HCT116 (cell line): Measurements from ENCODE around the gene AK3. TPM values are rescaled to one million over a fixed set of nuclear protein-coding genes. Genes with fewer than 3 reads are reported as not detected.

Source experiments
- ATAC-seq: fragments of 200-7000 bp; cut with Tn5 transposase; 2 replicates; pipeline ENCODE4 v1.9.1; 2020; ENCODE audit warnings: mild to moderate bottlenecking, moderate library complexity
- BruUV-seq: library from RNA; stranded (reverse); fragments of 400-500 nt; replicated peaks from 2 replicates; lab custom pipeline; 2021; lab: Mats Ljungman, UMichigan
- CTCF ChIA-PET: fragments of 300-600 bp; sonication (Branson Sonifier 250); formaldehyde crosslinking; loops from one replicate; lab custom pipeline; 2021; ENCODE audit warnings: antibody characterized with exemption; lab: Charles Lee
- POLR2A ChIA-PET: fragments of 300-600, 350-600 bp; sonication (Branson Sonifier 250); formaldehyde crosslinking; loops from one replicate; lab custom pipeline; 2021; ENCODE audit warnings: antibody characterized with exemption; lab: Charles Lee
- RAD21 ChIA-PET, 2 experiments: fragments of 300-600 bp; sonication (Branson Sonifier 250); formaldehyde crosslinking; loops; one replicate each; lab custom pipeline; 2023; ENCODE audit warnings: low total read pairs in 2 of 2; ENCODE audit not compliant: uncharacterized antibody in 2 of 2, unreplicated experiment in 2 of 2, low non-redundant PET in 1 of 2; lab: Charles Lee
- DNase-seq: peaks from one replicate; pipeline ENCODE4 v3.0.0-alpha.2; 2010; ENCODE audit warnings: low read depth, low spot score
- H2AFZ ChIP-seq: fragments of 200-600 bp; shearing (Covaris generic), sonication (generic); 2 replicates; pipeline ENCODE4 v1.6.1; 2017; ENCODE audit warnings: low read depth, mixed run types, mixed read lengths, antibody characterized with exemption, low read length; ENCODE audit not compliant: poor library complexity, severe bottlenecking
- H3K27ac ChIP-seq: 2 replicates; pipeline ENCODE4 v1.5.1; 2012; ENCODE audit warnings: low read depth, low read length
- H3K27me3 ChIP-seq: fragments of 200-600 bp; sonication (generic); 2 replicates; pipeline ENCODE4 v1.6.1; 2016; ENCODE audit warnings: mixed run types, low read length, mixed read lengths; ENCODE audit not compliant: insufficient read depth
- H3K36me3 ChIP-seq, 2 experiments: fragments of 200-500 bp in 1 of 2; fragments of 200-600 bp in 1 of 2; sonication (Bioruptor generic) in 1 of 2; sonication (generic) in 1 of 2; 2 replicates each; pipeline versions ENCODE4 v1.5.1 to v1.6.1; 2014 to 2016; ENCODE audit warnings: low read length in 2 of 2, inconsistent platforms in 1 of 2, mixed read lengths in 1 of 2, mixed run types in 1 of 2; ENCODE audit not compliant: insufficient read depth in 2 of 2, control insufficient read depth in 1 of 2
- H3K4me1 ChIP-seq, 2 experiments: fragments of 200-600 bp in 1 of 2; sonication (generic) in 1 of 2; 2 replicates each; pipeline versions ENCODE4 v1.5.1 to v1.6.1; 2012 to 2017; ENCODE audit warnings: low read length in 2 of 2, inconsistent platforms in 1 of 2, mild to moderate bottlenecking in 1 of 2, mixed read lengths in 1 of 2, mixed run types in 1 of 2, moderate library complexity in 1 of 2; ENCODE audit not compliant: insufficient read depth in 2 of 2, control insufficient read depth in 1 of 2
- H3K4me2 ChIP-seq: fragments of 200-600 bp; sonication (generic); 2 replicates; pipeline ENCODE4 v1.6.1; 2017; ENCODE audit warnings: mixed run types, low read length, mixed read lengths
- H3K4me3 ChIP-seq, 2 experiments: fragments of 200-600 bp in 1 of 2; sonication (generic) in 1 of 2; replicated peaks in 1 of 2; 2 replicates each; pipeline ENCODE4 v1.5.1; 2011 to 2016; ENCODE audit warnings: low read length in 2 of 2, control low read depth in 1 of 2, low read depth in 1 of 2, mild to moderate bottlenecking in 1 of 2, mixed read lengths in 1 of 2, mixed run types in 1 of 2
- H3K79me2 ChIP-seq: fragments of 200-600 bp; sonication (generic); 2 replicates; pipeline ENCODE4 v1.6.1; 2017; ENCODE audit warnings: mild to moderate bottlenecking, mixed run types, low read length, moderate library complexity, mixed read lengths; ENCODE audit not compliant: insufficient read depth
- H3K9ac ChIP-seq: fragments of 200-600 bp; sonication (generic); 2 replicates; pipeline ENCODE4 v1.6.1; 2016; ENCODE audit warnings: low read length, mixed read lengths
- H3K9me2 ChIP-seq: fragments of 200-600 bp; sonication (generic), shearing (Covaris generic); 2 replicates; pipeline ENCODE4 v1.6.1; 2017; ENCODE audit warnings: mixed run types, mild to moderate bottlenecking, moderate library complexity; ENCODE audit not compliant: insufficient read depth
- H3K9me3 ChIP-seq, 2 experiments: fragments of 200-500 bp in 1 of 2; fragments of 200-600 bp in 1 of 2; sonication (Bioruptor generic) in 1 of 2; sonication (generic) in 1 of 2; 2 replicates each; pipeline ENCODE4 v1.6.1; 2014 to 2017; ENCODE audit warnings: low read length in 2 of 2, mixed read lengths in 2 of 2, inconsistent platforms in 1 of 2, low read depth in 1 of 2, mild to moderate bottlenecking in 1 of 2, mixed run types in 1 of 2, moderate library complexity in 1 of 2; ENCODE audit not compliant: control insufficient read depth in 1 of 2, insufficient read depth in 1 of 2
- H4K20me1 ChIP-seq: fragments of 200-600 bp; sonication (generic), shearing (Covaris generic); 2 replicates; pipeline ENCODE4 v1.6.1; 2017; ENCODE audit warnings: mixed run types, mild to moderate bottlenecking, moderate library complexity; ENCODE audit not compliant: insufficient read depth
- ATF3 ChIP-seq: IDR thresholded peaks from 2 replicates; pipeline ENCODE4 v1.6.1; 2012
- CEBPB ChIP-seq: IDR thresholded peaks from 2 replicates; pipeline ENCODE4 v1.6.1; 2012; ENCODE audit warnings: low read depth
- EGR1 ChIP-seq: IDR thresholded peaks from 2 replicates; pipeline ENCODE4 v1.6.1; 2012; ENCODE audit warnings: low read depth
- ELF1 ChIP-seq: IDR thresholded peaks from 2 replicates; pipeline ENCODE4 v1.6.1; 2012; ENCODE audit warnings: low read depth, borderline replicate concordance
- EZH2 ChIP-seq: fragments of 200-600 bp; sonication (generic); IDR thresholded peaks from 2 replicates; pipeline ENCODE4 v1.6.1; 2017; ENCODE audit warnings: antibody characterized with exemption, mixed run types
- EZH2phosphoT487 ChIP-seq: fragments of 200-600 bp; IDR thresholded peaks from 2 replicates; pipeline ENCODE4 v1.6.1; 2018; ENCODE audit warnings: antibody characterized with exemption, borderline replicate concordance
- FOSL1 ChIP-seq: IDR thresholded peaks from 2 replicates; pipeline ENCODE4 v1.6.1; 2012; ENCODE audit warnings: low read depth
- MAX ChIP-seq: IDR thresholded peaks from 2 replicates; pipeline ENCODE4 v1.6.1; 2012
- RAD21 ChIP-seq: IDR thresholded peaks from 2 replicates; pipeline ENCODE4 v1.6.1; 2012; ENCODE audit warnings: low read depth, mild to moderate bottlenecking
- SP1 ChIP-seq: IDR thresholded peaks from 2 replicates; pipeline ENCODE4 v1.6.1; 2012; ENCODE audit warnings: low read depth
- YY1 ChIP-seq: IDR thresholded peaks from 2 replicates; pipeline ENCODE4 v1.6.1; 2011; ENCODE audit warnings: low read length, low read depth, moderate library complexity, mild to moderate bottlenecking; ENCODE audit not compliant: insufficient replicate concordance; ENCODE audit errors: extremely low read depth
- ZFX ChIP-seq: fragments of 450-650 bp; IDR thresholded peaks from 2 replicates; pipeline ENCODE4 v1.6.1; 2017
- ZNF274 ChIP-seq: fragments of 200-500 bp; sonication (Bioruptor generic); IDR thresholded peaks from 2 replicates; pipeline ENCODE4 v1.6.1; 2014; ENCODE audit warnings: mild to moderate bottlenecking, low read depth, low read length, inconsistent platforms
- intact Hi-C: fragments of 100-400 bp; cut with micrococcal nuclease; formaldehyde crosslinking; loops from 2 replicates; pipeline ENCODE4 v1.10.0; 2022
- total RNA-seq: library from RNA; stranded (reverse); gene quantifications from one replicate; pipeline ENCODE4 v1.2.1, GENCODE V29; 2021; ENCODE audit not compliant: unreplicated experiment

AK3 gene
- total RNA-seq, 1 experiment from 2014 or later: 43.0 TPM

DNA sequence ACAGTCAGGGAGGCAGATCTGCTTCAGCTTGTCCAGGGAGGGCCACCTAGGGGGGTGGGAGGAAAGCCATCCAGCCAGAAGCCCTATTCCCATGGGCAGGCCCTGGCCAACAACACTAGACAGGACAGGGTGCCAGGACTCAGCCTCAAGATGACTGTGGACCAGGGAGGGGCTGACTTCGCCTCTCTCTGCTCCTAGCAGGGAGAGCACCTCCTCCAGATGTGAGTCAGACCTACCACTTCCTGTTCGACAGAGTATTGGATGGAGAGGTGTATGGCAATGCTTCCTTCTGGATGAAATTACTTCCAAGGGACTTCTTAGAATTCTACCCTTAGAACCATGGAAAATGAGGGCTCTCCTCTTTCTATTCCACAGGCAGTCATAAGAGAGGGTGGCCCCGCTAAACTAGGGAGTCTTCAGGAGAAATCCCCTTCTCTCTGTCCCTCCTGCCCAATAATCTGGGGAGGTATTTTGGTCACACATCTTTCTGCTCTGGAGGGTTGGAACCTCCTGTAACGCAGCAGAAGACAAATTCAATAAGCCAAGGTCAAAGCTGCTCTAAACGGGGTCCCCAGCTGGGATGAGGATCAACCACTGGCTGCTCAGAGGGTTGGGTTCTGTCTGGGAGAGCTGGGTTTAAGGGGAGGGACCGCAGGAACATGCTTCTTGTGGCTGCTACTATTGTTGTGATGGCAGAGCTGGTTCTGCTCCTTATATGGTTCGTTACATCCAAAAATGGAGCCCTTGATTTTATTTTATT lies 28.5 kb upstream of the AK3 start:
- intact Hi-C loops: no loop called here
- no peaks in the 10 kb centered on the region for H3K27me3 ChIP-seq
- no peaks in the 10 kb centered on the region for H3K9me2 ChIP-seq
- no peaks in the 10 kb centered on the region for H3K79me2 ChIP-seq
- RAD21 ChIA-PET: no interaction called here
- DNase-seq (no peak), ATAC-seq (peak; percentile 93)
- BruUV-seq: no TSS peak
- H3K9ac ChIP-seq: no peak overlapping the region
- CTCF ChIA-PET: no interaction called here
- H3K9me3 ChIP-seq: no peaks in the 10 kb centered on the region
- no peak for TF ChIP-seq ZFX
- TF ChIP-seq ZNF274: no peak
- no peak for TF ChIP-seq FOSL1
- no peak for TF ChIP-seq RAD21
- TF ChIP-seq SP1: no peak
- H3K27ac ChIP-seq: no peak overlapping the region
- H3K4me2 ChIP-seq: peak overlapping the region; percentile 59
- H4K20me1 ChIP-seq: no peaks in the 10 kb centered on the region
- peak overlapping the region; percentile 45 for H2AFZ ChIP-seq
- H3K4me3 ChIP-seq: no peak overlapping the region
- peaks cover 0 to 14% of the 10 kb centered on the region in 2 experiments; a peak in 3 of 4 replicates for H3K4me1 ChIP-seq
- H3K36me3 ChIP-seq: no peaks in the 10 kb centered on the region
- POLR2A ChIA-PET: no interaction called here

- Histone ChIP-seq H3K4me2 (peak overlapping the region; percentile 59), H3K79me2 (no peaks in the 10 kb centered on the region), H4K20me1 (no peaks in the 10 kb centered on the region), H3K4me3 (no peak overlapping the region), H3K4me1 (peaks cover 0 to 14% of the 10 kb centered on the region in 2 experiments; a peak in 3 of 4 replicates), H3K27me3 (no peaks in the 10 kb centered on the region), H2AFZ (no peak overlapping the region), H3K36me3 (no peaks in the 10 kb centered on the region), H3K27ac (no peak overlapping the region), H3K9me2 (no peaks in the 10 kb centered on the region), H3K9ac (no peak overlapping the region), H3K9me3 (no peaks in the 10 kb centered on the region)
- intact Hi-C loops: no loop called here
- ChIA-PET POLR2A (no interaction called here), RAD21 (no interaction called here), CTCF (no interaction called here)
- no TSS peak for BruUV-seq
- peak; percentile 31 for ATAC-seq
- TF ChIP-seq CEBPB (no peak), YY1 (no peak), EZH2 (no peak), SP1 (no peak), ELF1 (no peak), MAX (no peak), EGR1 (no peak), EZH2phosphoT487 (no peak), ATF3 (no peak)
- DNase-seq: no peak
Observed at GRCh38 chr9:4768681-4769080, 27.7 kb upstream of the AK3 start.
